WTC11 (cell line): ENCODE measurements around the gene SH3GLB2. TPM values are rescaled to one million over a fixed set of nuclear protein-coding genes. Genes with fewer than 3 reads are reported as not detected.
A peak's percentile ranks its signal among the peaks of the same experiment; 100 is the strongest.

Experiments used
- ATAC-seq: fragments of 200-7000 bp; cut with Tn5 transposase; 2 replicates; pipeline ENCODE4 v1.10.0; 2021; ENCODE audit warnings: mild to moderate bottlenecking, moderate library complexity
- CTCF ChIA-PET: fragments of 300-600 bp; sonication (Branson Sonifier 250); formaldehyde crosslinking; loops from one replicate; lab custom pipeline; 2021; ENCODE audit warnings: antibody characterized with exemption; lab: Charles Lee
- POLR2A ChIA-PET: fragments of 350-600 bp; sonication (Branson Sonifier 250); formaldehyde crosslinking; loops from one replicate; lab custom pipeline; 2021; ENCODE audit warnings: antibody characterized with exemption; lab: Charles Lee
- DNase-seq: peaks from one replicate; pipeline ENCODE4 v3.0.0; 2021; ENCODE audit warnings: low spot score
- H3K27ac Mint-ChIP-seq: 2 replicates; pipeline ENCODE4 v1.8.0; 2021; ENCODE audit warnings: mixed read lengths
- H3K27me3 Mint-ChIP-seq: 2 replicates; pipeline ENCODE4 v1.8.0; 2021; ENCODE audit warnings: low read depth, mild to moderate bottlenecking, moderate library complexity, mixed read lengths
- H3K36me3 Mint-ChIP-seq: 2 replicates; pipeline ENCODE4 v1.8.0; 2021; ENCODE audit warnings: mixed read lengths
- H3K4me1 Mint-ChIP-seq: 2 replicates; pipeline ENCODE4 v1.8.0; 2022; ENCODE audit warnings: mixed read lengths
- H3K4me3 Mint-ChIP-seq: 2 replicates; pipeline ENCODE4 v1.8.0; 2021; ENCODE audit warnings: mild to moderate bottlenecking, moderate library complexity, mixed read lengths
- H3K9me3 Mint-ChIP-seq: 2 replicates; pipeline ENCODE4 v1.8.0; 2021; ENCODE audit warnings: mixed read lengths
- CBFB ChIP-seq: sonication (generic); formaldehyde crosslinking; IDR thresholded peaks from 2 replicates; pipeline ENCODE4 v1.8.1; 2022; ENCODE audit warnings: mild to moderate bottlenecking, low read depth, missing genetic modification reagents
- CREM ChIP-seq: sonication (generic); formaldehyde crosslinking; IDR thresholded peaks from 2 replicates; pipeline ENCODE4 v1.8.1; 2022; ENCODE audit warnings: mild to moderate bottlenecking, missing genetic modification reagents, moderate library complexity
- ETV6 ChIP-seq: sonication (generic); formaldehyde crosslinking; IDR thresholded peaks from 2 replicates; pipeline ENCODE4 v1.8.1; 2022; ENCODE audit warnings: mild to moderate bottlenecking, missing genetic modification reagents
- FOXK1 ChIP-seq: sonication (generic); formaldehyde crosslinking; IDR thresholded peaks from 2 replicates; pipeline ENCODE4 v1.8.0; 2022; ENCODE audit warnings: mild to moderate bottlenecking, moderate library complexity, missing genetic modification reagents
- JAZF1 ChIP-seq: fragments of 250-450 bp; sonication (Bioruptor Pico); IDR thresholded peaks from 2 replicates; pipeline ENCODE4 v1.9.0; 2021; ENCODE audit warnings: moderate library complexity, mild to moderate bottlenecking, inconsistent platforms
- NFATC4 ChIP-seq: fragments of 250-450 bp; sonication (Bioruptor Pico); IDR thresholded peaks from 2 replicates; pipeline ENCODE4 v1.9.0; 2021; ENCODE audit warnings: mild to moderate bottlenecking
- NFYB ChIP-seq: sonication (generic); formaldehyde crosslinking; conservative IDR thresholded peaks from 2 replicates; pipeline ENCODE4 v1.8.0; 2022; ENCODE audit warnings: low read depth, missing genetic modification reagents
- PRRX2 ChIP-seq: fragments of 250-450 bp; sonication (Bioruptor Pico); IDR thresholded peaks from 2 replicates; pipeline ENCODE4 v1.8.0; 2021; ENCODE audit warnings: mild to moderate bottlenecking
- ZNF219 ChIP-seq: sonication (generic); formaldehyde crosslinking; IDR thresholded peaks from 2 replicates; pipeline ENCODE4 v1.8.0; 2023; ENCODE audit warnings: missing genetic modification reagents, mild to moderate bottlenecking, borderline replicate concordance
- ZNF317 ChIP-seq: sonication (generic); formaldehyde crosslinking; IDR thresholded peaks from 2 replicates; pipeline ENCODE4 v1.8.1; 2023; ENCODE audit warnings: low read depth, mild to moderate bottlenecking, moderate library complexity, missing genetic modification reagents, borderline replicate concordance
- total RNA-seq: library from RNA; stranded (reverse); gene quantifications from 3 replicates; pipeline ENCODE4 v1.2.3, GENCODE V29; 2021
- TF ChIP-seq, protein P1 (sequence below): sonication (generic); formaldehyde crosslinking; conservative IDR thresholded peaks from 2 replicates; pipeline ENCODE4 v1.8.1; 2022; ENCODE audit warnings: mild to moderate bottlenecking, missing genetic modification reagents
- TF ChIP-seq, protein P2 (sequence below): sonication (generic); formaldehyde crosslinking; IDR thresholded peaks from 2 replicates; pipeline ENCODE4 v1.8.0; 2023; ENCODE audit warnings: missing genetic modification reagents
- TF ChIP-seq, protein P3 (sequence below): fragments of 250-450 bp; sonication (Bioruptor Pico); conservative IDR thresholded peaks from 2 replicates; pipeline ENCODE4 v1.9.0; 2021; ENCODE audit warnings: mild to moderate bottlenecking
- TF ChIP-seq, protein P4 (sequence below): sonication (generic); formaldehyde crosslinking; IDR thresholded peaks from 2 replicates; pipeline ENCODE4 v1.8.1; 2023; ENCODE audit warnings: mild to moderate bottlenecking, moderate library complexity, missing genetic modification reagents
- TF ChIP-seq, protein P5 (sequence below): sonication (generic); formaldehyde crosslinking; IDR thresholded peaks from 2 replicates; pipeline ENCODE4 v1.8.1; 2022; ENCODE audit warnings: mild to moderate bottlenecking, moderate library complexity, missing genetic modification reagents

Gene SH3GLB2
- total RNA-seq, 1 experiment from 2014 or later = 59.7 TPM

DNA sequence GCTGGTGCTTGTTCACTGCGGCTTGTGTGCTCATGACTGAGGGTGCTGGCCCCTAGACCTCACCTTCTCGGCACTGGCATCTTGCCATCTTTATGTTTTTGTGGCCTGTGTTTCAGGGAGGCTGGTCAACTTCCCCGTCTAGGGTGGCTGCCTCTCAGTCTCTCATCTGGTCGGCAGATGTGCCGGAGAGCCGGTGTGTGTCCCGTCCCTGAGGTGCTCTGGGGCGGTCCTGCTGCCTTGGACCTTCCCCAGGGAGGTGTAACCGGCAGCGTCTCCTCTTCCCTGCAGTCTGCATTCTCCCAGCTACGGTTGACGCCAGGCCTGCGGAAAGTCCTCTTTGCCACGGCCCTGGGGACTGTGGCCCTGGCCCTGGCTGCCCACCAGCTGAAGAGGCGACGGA is 13.9 kb upstream of the SH3GLB2 start:
- H3K9me3 Mint-ChIP-seq = no peaks in the 10 kb centered on the region
- H3K4me3 Mint-ChIP-seq = no peak overlapping the region
- POLR2A ChIA-PET = no interaction called here
- ATAC-seq = no peak
- H3K36me3 Mint-ChIP-seq = peaks cover 19% of the 10 kb centered on the region
- no peak for DNase-seq
- TF ChIP-seq, protein P1, sequence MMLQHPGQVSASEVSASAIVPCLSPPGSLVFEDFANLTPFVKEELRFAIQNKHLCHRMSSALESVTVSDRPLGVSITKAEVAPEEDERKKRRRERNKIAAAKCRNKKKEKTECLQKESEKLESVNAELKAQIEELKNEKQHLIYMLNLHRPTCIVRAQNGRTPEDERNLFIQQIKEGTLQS (CRISPR knock-in tag) = no peak
- TF ChIP-seq, protein P2, sequence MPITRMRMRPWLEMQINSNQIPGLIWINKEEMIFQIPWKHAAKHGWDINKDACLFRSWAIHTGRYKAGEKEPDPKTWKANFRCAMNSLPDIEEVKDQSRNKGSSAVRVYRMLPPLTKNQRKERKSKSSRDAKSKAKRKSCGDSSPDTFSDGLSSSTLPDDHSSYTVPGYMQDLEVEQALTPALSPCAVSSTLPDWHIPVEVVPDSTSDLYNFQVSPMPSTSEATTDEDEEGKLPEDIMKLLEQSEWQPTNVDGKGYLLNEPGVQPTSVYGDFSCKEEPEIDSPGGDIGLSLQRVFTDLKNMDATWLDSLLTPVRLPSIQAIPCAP (CRISPR knock-in tag) = no peak
- no peak overlapping the region for H3K27ac Mint-ChIP-seq
- H3K4me1 Mint-ChIP-seq = peaks cover 10% of the 10 kb centered on the region
- CTCF ChIA-PET = no interaction called here
- no peaks in the 10 kb centered on the region for H3K27me3 Mint-ChIP-seq

DNA sequence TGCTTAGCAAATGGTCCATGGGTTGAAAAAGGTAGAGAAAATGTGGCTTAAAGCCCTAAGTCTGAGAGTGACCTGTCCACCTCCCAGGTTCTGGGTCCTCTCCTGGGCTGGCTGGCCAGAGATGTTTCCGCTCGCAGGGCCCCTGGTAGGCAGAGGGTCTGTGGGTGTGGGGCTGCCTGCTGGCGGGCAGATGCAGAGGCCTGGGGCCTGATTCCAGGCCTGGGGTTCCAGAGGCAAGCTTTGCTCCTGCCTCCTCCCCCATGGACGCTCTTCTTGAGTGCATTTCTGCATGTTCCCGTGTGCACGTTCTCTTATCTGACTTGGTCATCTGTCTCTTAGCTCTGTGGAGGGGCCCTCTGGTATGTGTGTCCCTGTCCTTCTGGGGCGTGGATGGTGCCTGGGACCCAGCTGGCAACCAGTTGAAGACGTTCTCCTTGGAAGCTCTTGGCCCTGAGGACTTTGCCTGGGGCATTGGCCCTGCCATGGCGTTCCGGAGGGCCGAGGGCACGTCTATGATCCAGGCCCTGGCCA is 12.0 kb upstream of the SH3GLB2 start:
- Mint-ChIP-seq H3K4me3 (no peak overlapping the region), H3K4me1 (peaks cover 15% of the 10 kb centered on the region), H3K27me3 (no peaks in the 10 kb centered on the region), H3K36me3 (peaks cover 19% of the 10 kb centered on the region), H3K27ac (0 out of 2 replicates have a peak overlapping the region, but pooled peaks have one; percentile 80), H3K9me3 (no peaks in the 10 kb centered on the region)
- DNase-seq (no peak), ATAC-seq (no peak)
- CTCF ChIA-PET = interaction anchor here (1.8 kb wide), 1 partner anchor 12 kb away, joined by 5 read pairs; the partner anchor contains the start of gene SH3GLB2
- TF ChIP-seq, protein P3, sequence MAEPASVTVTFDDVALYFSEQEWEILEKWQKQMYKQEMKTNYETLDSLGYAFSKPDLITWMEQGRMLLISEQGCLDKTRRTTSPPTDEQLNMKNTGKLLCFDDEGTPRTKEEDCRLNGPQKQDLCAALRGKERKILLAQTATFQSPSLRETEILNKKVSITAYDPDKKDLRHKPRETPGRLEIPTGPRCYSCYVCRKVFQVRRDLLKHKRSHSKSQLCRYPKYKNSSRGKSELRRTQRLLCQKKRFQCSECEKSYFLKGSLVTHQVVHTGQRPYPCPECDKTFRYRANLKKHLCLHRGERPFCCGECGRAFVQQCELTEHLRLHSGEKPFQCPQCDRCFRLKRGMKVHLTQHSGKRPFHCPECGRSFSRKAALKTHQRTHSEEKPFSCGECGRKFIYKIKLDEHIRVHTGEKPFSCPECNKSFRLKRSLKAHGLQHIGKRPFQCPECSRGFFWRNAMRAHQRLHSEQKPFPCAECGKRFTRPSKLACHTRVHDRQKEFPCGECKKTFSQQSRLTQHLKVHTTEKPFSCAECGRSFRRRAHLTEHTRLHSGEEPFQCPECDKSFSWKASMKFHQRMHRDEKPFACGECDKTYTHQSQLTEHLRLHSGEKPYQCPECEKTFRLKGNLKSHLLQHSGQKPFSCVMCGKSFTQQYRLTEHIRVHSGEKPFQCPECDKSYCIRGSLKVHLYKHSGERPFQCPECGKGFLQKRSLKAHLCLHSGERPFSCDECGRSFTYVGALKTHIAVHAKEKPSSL (CRISPR knock-in tag) = no peak
- TF ChIP-seq NFYB (CRISPR knock-in tag) = no peak
- TF ChIP-seq ETV6 (CRISPR knock-in tag) = no peak
- TF ChIP-seq FOXK1 (CRISPR knock-in tag) = no peak
- TF ChIP-seq, protein P4, sequence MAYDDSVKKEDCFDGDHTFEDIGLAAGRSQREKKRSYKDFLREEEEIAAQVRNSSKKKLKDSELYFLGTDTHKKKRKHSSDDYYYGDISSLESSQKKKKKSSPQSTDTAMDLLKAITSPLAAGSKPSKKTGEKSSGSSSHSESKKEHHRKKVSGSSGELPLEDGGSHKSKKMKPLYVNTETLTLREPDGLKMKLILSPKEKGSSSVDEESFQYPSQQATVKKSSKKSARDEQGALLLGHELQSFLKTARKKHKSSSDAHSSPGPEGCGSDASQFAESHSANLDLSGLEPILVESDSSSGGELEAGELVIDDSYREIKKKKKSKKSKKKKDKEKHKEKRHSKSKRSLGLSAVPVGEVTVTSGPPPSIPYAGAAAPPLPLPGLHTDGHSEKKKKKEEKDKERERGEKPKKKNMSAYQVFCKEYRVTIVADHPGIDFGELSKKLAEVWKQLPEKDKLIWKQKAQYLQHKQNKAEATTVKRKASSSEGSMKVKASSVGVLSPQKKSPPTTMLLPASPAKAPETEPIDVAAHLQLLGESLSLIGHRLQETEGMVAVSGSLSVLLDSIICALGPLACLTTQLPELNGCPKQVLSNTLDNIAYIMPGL = no peak
- TF ChIP-seq JAZF1 (CRISPR knock-in tag) = no peak
- TF ChIP-seq, protein P2 (CRISPR knock-in tag) = no peak
- no peak for TF ChIP-seq CREM (CRISPR knock-in tag)
- TF ChIP-seq PRRX2 (CRISPR knock-in tag) = no peak
- TF ChIP-seq, protein P5, sequence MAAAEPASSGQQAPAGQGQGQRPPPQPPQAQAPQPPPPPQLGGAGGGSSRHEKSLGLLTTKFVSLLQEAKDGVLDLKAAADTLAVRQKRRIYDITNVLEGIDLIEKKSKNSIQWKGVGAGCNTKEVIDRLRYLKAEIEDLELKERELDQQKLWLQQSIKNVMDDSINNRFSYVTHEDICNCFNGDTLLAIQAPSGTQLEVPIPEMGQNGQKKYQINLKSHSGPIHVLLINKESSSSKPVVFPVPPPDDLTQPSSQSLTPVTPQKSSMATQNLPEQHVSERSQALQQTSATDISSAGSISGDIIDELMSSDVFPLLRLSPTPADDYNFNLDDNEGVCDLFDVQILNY (CRISPR knock-in tag) = no peak
- TF ChIP-seq ZNF219 (CRISPR knock-in tag) = no peak
- POLR2A ChIA-PET = no interaction called here

DNA sequence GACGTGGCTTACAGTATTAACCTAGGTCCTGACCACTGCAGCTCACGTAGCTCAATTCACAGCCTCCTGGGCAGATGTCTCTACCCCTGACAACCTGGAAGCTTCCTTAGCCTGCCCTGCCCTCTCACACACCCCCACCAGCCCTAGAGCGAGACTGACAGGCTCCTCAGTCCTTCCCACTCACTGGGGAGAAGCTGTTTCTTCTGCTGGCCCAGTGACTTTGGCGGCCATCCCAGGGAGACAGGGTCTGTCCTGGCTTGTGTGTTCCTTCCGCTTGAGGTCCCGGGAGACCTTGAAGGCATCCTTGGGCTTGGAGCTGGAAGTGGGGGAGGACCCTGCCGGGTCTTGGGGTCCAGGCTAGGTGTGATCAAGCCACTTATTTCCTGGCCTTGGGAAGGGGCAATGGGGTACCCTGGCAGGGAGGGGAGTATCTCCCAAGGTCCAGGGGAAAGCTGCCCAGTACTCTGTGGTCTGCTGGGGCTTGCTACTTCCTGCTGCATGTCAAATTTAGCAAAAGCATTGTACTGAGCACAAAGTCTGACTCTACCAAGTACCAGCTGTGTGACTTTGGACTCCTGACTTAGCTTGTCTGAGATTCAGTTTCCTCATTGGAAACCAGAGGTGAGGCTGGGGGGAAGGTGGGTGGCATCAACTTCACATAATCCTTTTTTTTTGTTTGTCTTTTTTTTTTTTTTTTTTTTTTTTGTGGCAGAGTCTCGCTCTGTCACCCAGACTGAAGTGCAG is 10.2 kb upstream of the SH3GLB2 start:
- Mint-ChIP-seq H3K9me3 (no peaks in the 10 kb centered on the region), H3K27me3 (no peaks in the 10 kb centered on the region), H3K27ac (no peak overlapping the region), H3K4me1 (peaks cover 15% of the 10 kb centered on the region), H3K36me3 (peaks cover 16% of the 10 kb centered on the region), H3K4me3 (peak overlapping the region; percentile 96)
- ChIA-PET POLR2A (no interaction called here), CTCF (interaction anchor here (0.7 to 1.7 kb wide), 4 partner anchors 9 to 45 kb away, joined by 3 to 11 read pairs (median 4); partner anchors contain the start of gene SH3GLB2)
- no peak for ATAC-seq
- TF ChIP-seq NFATC4 (CRISPR knock-in tag) (no peak), PRRX2 (CRISPR knock-in tag) (no peak), ZNF219 (CRISPR knock-in tag) (no peak), ZNF317 (CRISPR knock-in tag) (no peak), CBFB (CRISPR knock-in tag) (no peak), CREM (CRISPR knock-in tag) (no peak)
- TF ChIP-seq, protein P2 (CRISPR knock-in tag) = no peak
- DNase-seq = no peak
